Endothelial cell of umbilical vein (primary cell): ENCODE results near the gene PCED1B.

Experiments
- CTCF ChIP-seq, 2 donors: IDR thresholded peaks; 1 replicate in 1 of 2; 2 replicates in 1 of 2; pipeline ENCODE4 v1.5.1; 2011; ENCODE audit warnings: low read length in 2 of 2, mild to moderate bottlenecking in 2 of 2, moderate library complexity in 2 of 2, control low read depth in 1 of 2, inconsistent platforms in 1 of 2, low read depth in 1 of 2; ENCODE audit not compliant: insufficient read depth in 1 of 2; ENCODE audit errors: extremely low read depth in 1 of 2
- EZH2 ChIP-seq: IDR thresholded peaks from 2 replicates; pipeline ENCODE4 v1.6.1; 2012; ENCODE audit warnings: borderline replicate concordance, low read depth, mild to moderate bottlenecking, moderate library complexity, low read length, inconsistent platforms; ENCODE audit not compliant: severe bottlenecking
- JUN ChIP-seq: IDR thresholded peaks from 2 replicates; pipeline ENCODE4 v1.6.1; 2011; ENCODE audit warnings: borderline replicate concordance, low read depth; ENCODE audit not compliant: insufficient read length, insufficient read depth
- POLR2AphosphoS5 ChIP-seq: IDR thresholded peaks from 2 replicates; pipeline ENCODE4 v1.6.1; 2012; ENCODE audit warnings: low read depth, mild to moderate bottlenecking, control low read depth, low read length, moderate library complexity; ENCODE audit not compliant: insufficient read depth

GRCh38 chr12:47236109-47236714 is 156.8 kb downstream of the PCED1B start:
- TF ChIP-seq POLR2AphosphoS5, result no peak
- no peak for TF ChIP-seq EZH2
- no peak for TF ChIP-seq CTCF (IDR thresholded peaks at IDR 0.05; ENCODE audit: extremely low read depth in 1 of 2, insufficient read depth in 1 of 2, low read depth in 1 of 2, low read length in 2 of 2)
- TF ChIP-seq JUN, result no peak
